SK-N-DZ (cell line): ENCODE data around the gene DEFB128.

ENCODE experiments used
- DNase-seq: peaks from one replicate; pipeline ENCODE4 v3.0.0-alpha.2; 2015; ENCODE audit warnings: low spot score

The DEFB128 gene

DNA sequence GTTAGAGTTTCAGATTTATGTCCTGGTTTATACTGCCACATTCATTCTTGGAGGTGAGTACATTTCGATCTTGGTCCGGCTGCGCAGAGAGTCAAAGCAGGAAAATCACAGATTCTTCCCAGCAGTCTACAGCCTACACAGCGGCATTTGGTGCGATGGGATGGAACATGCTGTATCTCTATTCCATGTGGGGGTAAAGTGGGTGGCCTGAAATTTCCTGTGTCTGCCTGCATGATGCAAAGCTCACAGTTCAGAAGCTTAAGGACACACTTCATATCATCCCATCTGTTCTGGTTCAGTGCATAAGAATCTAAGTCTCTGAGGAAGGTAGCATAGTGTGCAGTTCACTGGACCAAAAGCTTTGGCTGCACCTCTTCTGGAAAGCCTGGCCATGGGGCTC, 32.4 kb downstream of the DEFB128 start, which contains the start of gene DEFB127:
Gene DEFB127 (plus strand): TSS at position 301 of the 400 bp plus-strand sequence. CDS start 91 bp downstream, at position 392.
- no peak for DNase-seq

DNA sequence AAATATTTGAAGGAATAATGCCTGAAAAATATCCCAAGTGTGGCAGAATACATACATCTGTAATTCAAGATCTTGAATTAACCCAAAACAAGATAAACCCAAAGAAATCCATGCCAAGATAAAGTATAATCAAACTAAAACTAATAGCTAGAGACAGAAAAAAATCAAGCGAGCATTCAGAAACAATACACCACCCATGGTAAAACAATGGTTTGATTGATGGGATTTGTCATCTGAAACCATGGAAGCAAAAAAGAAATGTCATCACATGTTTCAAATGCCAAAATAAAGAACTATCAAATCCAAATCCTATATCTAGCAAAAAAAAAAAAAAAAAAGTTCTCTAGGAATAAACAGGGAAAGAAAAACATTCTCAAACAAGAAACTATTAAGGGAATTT, 37.4 kb downstream of the DEFB128 start:
- DNase-seq, result no peak

DNA sequence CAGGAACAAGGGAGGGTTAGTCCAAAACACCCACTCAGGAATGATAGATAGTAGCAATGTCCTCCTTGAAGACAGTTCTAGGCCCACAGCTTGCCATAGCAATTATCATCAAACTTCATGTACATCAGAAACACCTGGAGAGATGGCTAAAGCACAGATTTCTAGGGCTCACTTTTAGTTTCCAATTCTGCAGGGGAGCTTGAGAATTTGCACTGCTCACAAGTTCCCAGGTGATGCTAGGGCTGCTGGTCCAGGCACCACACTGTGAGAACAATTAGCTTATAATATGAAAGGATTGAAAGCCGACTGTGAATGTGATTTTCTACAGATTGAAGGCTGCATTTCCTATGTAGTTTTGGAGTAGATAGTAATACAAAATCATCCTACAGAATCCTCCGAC, 43.6 kb downstream of the DEFB128 start:
- DNase-seq, result no peak

DNA sequence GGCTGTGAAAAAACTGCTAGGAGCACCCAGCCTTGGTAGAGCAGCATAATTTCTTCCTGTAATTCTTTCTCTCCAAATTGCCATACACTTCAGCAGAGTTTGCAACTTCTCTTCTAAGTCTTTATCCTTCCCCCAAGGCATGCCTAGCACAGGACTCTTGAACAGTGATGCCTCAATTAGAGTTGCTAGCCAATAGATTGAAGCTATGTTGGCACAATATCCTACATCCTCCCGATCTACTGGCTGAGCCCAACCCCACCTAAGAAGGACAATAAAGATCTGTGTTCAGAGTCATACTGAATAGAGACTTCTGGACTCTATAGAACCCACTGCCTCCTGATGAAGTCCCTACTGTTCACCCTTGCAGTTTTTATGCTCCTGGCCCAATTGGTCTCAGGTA, 47.2 kb downstream of the DEFB128 start, which contains the start of gene DEFB126:
Gene DEFB126 (plus strand): TSS at position 301 of the 400 bp plus-strand sequence. CDS start 39 bp downstream, at position 340.
- no peak for DNase-seq
